ENCODE measurements around the gene MAEA.
A peak's percentile ranks its signal among the peaks of the same experiment; 100 is the strongest.

Gene MAEA

DNA sequence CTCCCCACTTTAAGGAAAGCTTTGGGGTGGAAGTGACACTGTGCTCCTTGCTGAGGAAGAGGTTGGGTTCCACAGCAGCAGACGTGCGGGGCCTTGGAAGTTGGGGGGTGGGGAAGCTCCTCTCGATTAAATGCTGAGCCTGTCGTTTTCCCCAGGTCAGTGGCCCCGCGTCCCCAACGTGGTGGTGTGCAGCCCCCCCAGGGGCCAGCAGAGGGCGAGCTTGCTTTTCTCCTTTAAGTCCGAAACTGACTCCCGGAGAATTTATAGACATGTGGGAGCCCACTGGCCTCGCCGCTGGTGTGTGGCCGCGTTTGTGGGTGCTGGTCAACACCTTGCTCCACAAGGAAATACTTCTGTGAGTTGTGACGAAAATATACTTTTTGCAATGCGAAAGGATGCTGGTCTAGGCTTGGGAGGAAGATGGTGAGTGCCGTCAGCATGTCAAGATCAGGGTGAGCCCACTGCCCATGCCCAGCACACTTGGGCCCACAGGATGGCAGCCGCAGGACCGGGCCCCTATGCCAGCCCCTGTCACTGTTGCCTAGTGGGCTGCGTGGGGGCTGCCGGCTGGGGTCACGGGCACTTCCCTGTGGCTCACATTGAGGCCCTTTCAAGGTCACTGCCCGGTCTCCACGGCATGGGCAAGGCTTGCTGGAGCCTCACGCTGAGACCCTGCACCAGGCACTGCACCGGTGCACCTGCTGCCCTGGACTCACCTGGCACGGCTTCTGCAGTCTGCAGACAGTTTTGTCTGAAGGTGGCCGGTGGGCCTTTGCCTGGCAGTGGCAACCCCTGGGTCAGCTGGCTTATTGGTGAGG, 66.7 kb downstream of the MAEA start:
- peak; percentile 68 for DNase-seq

GRCh38 chr4:1357356-1358248, 67.9 kb downstream of the MAEA start:
- DNase-seq = no peak

- no peak for DNase-seq
Observed at GRCh38 chr4:1358421-1359143, 68.9 kb downstream of the MAEA start.

DNA sequence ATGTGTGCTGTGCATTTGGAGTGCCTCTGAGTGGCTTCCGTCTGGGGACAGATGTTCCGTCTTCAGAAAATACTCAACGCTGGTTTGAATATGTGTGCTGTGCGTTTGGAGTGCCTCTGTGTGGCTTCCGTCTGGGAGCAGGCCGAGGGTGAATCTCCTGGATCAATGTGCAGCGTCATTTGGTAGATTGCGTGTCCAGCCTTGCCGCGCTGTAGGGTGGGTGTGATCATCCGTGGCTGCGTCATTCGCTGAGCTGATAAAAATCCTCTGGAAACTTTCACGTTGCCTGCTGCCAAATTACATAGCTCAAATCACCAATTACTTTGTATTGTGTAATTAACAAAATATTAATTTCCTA, 69.4 kb downstream of the MAEA start:
- DNase-seq = no peak

DNA sequence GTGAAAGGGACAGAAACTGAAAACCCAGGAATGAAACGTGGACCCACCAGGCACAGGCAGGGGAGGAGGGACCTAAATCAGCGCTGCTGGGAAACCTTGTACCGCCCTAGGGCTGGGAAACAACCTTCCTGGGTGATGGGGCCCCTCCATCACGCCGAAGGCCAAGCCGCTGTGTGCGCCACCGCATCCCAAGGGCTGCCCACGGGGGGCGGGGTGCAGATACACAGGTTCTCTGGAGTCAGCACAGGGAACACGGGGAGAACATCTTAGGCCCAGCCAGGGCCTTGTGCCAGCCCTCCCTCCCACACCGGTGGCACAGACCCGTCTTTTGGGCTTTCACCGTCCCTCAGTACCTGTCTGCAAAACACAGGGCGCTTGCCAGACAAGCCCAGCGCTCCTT, 70.3 kb downstream of the MAEA start:
- DNase-seq = no peak

- DNase-seq = no peak
Observed at GRCh38 chr4:1360423-1361283, 71.0 kb downstream of the MAEA start.

- no peak for DNase-seq
Observed at GRCh38 chr4:1361431-1361830, 71.7 kb downstream of the MAEA start.

DNA sequence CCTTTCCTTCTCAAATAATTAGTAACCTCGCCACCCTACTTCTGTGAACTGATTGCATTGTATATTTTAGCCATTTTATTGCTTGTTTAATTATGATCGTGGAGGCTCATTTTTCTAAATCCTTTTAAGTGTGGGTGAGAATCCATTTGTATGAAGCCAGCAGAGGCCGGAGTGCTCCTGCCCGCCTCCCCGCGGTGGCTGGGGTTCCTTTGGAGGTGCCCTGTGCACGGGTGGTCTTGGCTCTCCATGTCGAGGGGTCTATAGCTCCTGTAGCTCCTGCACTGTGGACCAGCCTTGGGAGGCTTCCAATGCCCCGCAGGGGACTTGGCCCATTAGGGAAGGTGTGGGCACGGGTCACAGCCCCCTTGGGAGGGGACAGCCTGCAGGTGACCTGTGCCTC, 72.4 kb downstream of the MAEA start:
- no peak for DNase-seq

- no peak for DNase-seq
Observed at GRCh38 chr4:1362521-1362920, 72.8 kb downstream of the MAEA start.

- no peak for DNase-seq
Observed at GRCh38 chr4:1363513-1363912, 73.8 kb downstream of the MAEA start.

GRCh38 chr4:1364217-1364616, 74.5 kb downstream of the MAEA start:
- no peak for DNase-seq

DNA sequence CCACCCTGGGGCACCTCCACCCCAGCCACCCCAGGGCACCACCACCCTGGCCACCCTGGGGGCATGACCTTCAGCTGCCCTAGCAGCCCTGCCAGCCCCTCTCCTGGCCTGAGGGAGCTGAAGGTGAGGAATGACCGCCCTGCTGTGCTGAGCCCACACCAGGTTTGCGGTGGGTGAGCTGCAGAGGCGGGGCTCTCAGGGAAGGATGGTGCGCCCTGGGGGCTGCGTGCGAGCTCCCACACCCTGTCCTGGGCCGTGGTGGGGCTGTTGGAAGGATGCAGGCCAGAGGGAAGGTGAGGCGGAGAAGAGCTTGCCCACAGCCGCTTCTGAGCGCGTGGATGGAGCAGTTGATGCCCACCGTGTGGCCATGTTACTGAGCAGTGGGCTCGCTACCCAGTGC, 75.1 kb downstream of the MAEA start:
- no peak for DNase-seq

GRCh38 chr4:1365271-1366178, 75.8 kb downstream of the MAEA start:
- no peak for DNase-seq

GRCh38 chr4:1366371-1367229, 76.9 kb downstream of the MAEA start:
- no peak for DNase-seq

DNA sequence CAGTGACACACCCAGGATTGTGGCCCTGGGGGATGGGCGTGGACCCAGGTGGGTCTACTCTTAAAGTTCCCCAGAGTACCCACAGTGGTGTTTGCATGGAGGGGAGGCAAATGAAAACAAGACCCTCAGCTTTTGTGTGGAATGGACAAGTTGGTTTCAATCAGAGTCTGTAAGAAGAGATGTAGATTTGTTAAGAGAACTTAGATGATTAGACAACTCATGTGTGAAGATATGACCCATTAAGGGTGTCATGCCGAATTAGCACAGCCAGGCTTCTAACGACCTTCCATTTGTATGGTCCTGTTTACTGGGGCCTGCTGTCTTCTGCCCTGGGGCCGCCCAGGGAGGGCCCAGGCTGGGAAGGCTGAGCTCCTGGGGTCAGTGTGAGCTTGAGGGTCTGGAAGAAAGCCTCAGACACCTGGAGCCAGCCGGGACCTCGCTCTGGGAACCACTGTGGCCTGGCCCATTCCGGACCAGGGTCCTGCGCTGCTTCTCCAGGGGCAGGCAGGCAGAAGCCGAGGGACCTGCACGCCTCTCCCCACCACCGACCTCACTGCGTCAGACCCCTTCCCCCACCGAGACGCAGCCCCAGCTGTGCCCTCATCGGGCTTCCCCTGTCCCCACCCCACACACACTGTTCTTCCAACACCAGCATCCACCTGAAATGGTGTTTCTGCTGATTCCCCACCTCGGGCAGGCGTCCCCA, 77.7 kb downstream of the MAEA start:
- no peak for DNase-seq

GRCh38 chr4:1367936-1368289, 78.2 kb downstream of the MAEA start:
- no peak for DNase-seq

- no peak for DNase-seq
Observed at GRCh38 chr4:1368421-1369090, 78.9 kb downstream of the MAEA start.

DNA sequence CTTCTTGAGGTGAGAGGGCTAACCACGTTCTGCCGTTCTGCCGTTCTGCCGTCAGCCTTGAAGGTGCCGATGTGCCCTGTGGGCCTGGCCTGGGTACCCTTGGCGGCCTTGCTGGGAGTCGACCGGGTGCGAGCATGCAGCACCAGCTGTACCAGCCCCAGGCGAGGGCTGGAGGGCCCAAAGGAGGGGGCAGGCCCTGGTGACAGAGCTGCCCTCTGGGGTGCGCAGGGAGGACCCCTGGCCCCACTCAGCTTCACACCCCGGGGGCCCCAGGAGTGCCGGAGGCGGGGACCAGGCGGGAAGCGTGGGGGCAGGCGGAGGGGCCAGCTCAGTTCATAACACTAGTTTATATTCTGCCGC, 79.4 kb downstream of the MAEA start:
- DNase-seq = no peak

DNA sequence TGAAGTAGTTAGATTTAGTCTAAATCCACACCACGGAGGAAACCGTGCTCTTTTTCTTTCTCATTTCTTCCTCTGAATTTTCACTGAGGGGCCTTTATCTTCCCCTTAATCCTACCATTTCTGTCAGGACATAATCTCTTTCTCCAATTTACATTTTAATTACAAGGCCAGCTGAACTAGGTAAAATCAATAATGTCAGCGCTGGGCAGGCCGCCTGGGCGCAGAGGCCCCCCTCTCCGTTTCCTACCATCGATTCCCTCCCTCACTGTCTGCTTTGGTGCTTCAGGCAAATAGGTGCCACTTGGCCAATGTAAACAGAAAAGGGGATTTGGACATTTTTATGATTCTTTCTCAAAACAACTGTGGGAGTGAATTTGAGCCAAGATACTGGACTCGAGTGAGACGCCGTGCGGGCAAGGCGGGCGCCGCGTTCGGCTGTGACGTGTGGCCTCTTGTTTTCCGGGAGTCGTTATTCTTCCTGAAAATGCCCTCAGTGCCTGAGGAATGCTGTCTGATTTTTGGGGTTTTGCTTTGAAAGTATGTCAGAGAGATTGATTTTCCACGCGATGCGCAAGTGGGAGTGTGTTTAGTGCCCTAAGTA, 79.9 kb downstream of the MAEA start:
- DNase-seq = no peak
